KBM-7 (cell line): ENCODE results near the gene SEC14L6.

Experiments used
- DNase-seq: peaks from one replicate; pipeline ENCODE4 v3.0.0-alpha.2; 2015
- in situ Hi-C: fragments of 300-500 bp; cut with MboI; formaldehyde crosslinking; loops from 2 replicates; pipeline ENCODE4 v1.14.3; 2020; ENCODE audit warnings: low sequenced_read_pairs, low pct_unique_long_range_greater_than_20kb, mixed read lengths

The SEC14L6 gene

DNA sequence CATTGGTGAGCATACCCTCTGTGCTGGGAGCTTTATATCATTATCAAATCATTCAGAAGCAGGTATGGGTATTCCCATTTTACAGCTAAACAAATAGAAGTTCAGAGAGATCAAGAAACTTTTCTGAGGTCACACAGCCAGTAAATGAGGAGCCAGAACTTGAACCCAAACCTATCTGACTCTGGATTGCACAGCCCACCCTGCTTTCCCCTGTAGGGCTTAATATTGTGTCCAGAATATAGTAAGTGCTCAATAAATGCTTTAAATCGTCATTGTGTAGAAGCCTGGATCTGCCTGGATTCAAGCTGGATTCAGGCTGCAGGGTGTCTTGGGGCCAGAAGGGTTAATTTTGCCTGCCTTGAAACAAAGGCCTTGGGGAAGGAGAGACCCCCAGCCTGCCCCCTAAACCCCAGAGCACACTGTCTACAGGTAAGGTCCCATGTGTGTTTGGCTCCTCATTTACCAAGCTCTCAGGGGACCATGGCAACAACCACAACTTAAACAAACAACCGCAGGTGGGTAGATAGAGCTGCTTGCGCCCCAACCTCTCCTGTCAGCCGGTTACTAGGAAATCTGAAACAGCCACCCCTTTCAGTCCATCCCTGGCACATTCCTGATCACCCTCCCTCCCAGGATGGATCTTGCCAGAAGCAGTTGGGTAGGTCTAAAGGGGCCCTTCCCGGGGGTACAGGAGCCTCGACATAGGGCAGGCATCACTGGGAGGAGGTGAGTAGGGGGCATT, 71.7 kb downstream of the SEC14L6 start:
- no peak for DNase-seq
- in situ Hi-C loops = no loop called here

DNA sequence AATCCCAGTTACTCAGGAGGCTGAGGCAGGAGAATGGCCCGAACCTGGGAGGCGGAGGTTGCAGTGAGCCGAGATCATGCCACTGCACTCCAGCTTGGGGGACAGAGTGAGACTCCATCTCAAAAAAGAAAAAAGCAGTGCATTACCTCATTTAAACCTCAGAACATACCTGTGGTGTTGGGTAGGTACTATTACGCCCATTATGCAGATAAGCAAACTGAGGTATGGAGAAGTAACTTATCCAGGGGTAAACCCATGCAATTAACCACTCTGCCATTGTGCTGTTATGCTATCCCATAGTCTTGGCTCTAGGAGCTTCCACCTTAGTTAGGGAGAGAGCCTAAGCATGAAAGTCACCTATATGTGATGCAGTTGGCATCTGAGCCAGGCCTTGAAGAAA, 72.4 kb downstream of the SEC14L6 start:
- DNase-seq = no peak
- in situ Hi-C loops = no loop called here

- no peak for DNase-seq
- in situ Hi-C loops = no loop called here
Observed at GRCh38 chr22:30472994-30473720, 73.4 kb downstream of the SEC14L6 start.
